Lung (tissue), 12 donors: ENCODE data around the gene LRIG1. TPM values are rescaled to one million over a fixed set of nuclear protein-coding genes. Genes with fewer than 3 reads are reported as not detected.

ENCODE experiments used
- ATAC-seq: fragments of 200-7000 bp; cut with Tn5 transposase; one replicate; pipeline ENCODE4 v1.9.1; 2020; ENCODE audit warnings: moderate number of reproducible peaks; ENCODE audit not compliant: insufficient read depth, low FRiP score
- DNase-seq, 3 donors: peaks; one replicate each; pipeline ENCODE4 v3.0.0-alpha.2; 2013 to 2017
- H3K27ac ChIP-seq, 2 donors: one replicate each; pipeline ENCODE4 v1.5.1; 2013; ENCODE audit warnings: mild to moderate bottlenecking in 2 of 2, moderate library complexity in 2 of 2, control low read depth in 1 of 2, inconsistent platforms in 1 of 2, low read depth in 1 of 2, low read length in 1 of 2
- H3K27me3 ChIP-seq, 3 donors: one replicate each; pipeline ENCODE4 v1.5.1; 2013; ENCODE audit warnings: low read length in 2 of 3; ENCODE audit not compliant: control insufficient read depth in 3 of 3, insufficient read depth in 3 of 3
- H3K36me3 ChIP-seq, 4 donors: one replicate each; pipeline ENCODE4 v1.5.1; 2013; ENCODE audit warnings: low read length in 4 of 4, mild to moderate bottlenecking in 1 of 4, moderate library complexity in 1 of 4; ENCODE audit not compliant: control insufficient read depth in 4 of 4, insufficient read depth in 4 of 4
- H3K4me1 ChIP-seq, 5 donors: one replicate each; pipeline ENCODE4 v1.5.1; 2013; ENCODE audit warnings: low read length in 5 of 5, mild to moderate bottlenecking in 2 of 5, moderate library complexity in 1 of 5; ENCODE audit not compliant: control insufficient read depth in 5 of 5, insufficient read depth in 5 of 5
- H3K4me3 ChIP-seq: one replicate; pipeline ENCODE4 v1.5.1; 2013; ENCODE audit warnings: mild to moderate bottlenecking, control low read depth, moderate library complexity
- H3K9ac ChIP-seq, 2 donors: one replicate each; pipeline ENCODE4 v1.5.1; 2013; ENCODE audit warnings: low read length in 2 of 2, control low read depth in 1 of 2; ENCODE audit not compliant: insufficient read depth in 1 of 2
- H3K9me3 ChIP-seq, 4 donors: one replicate each; pipeline ENCODE4 v1.5.1; 2013; ENCODE audit warnings: low read length in 3 of 4, mild to moderate bottlenecking in 1 of 4, moderate library complexity in 1 of 4; ENCODE audit not compliant: control insufficient read depth in 4 of 4, insufficient read depth in 3 of 4
- WGBS, 2 donors: extraction: QIAGEN DNeasy Blood & Tissue Kit; methylation state at CpG; one replicate each; pipeline ENCODE4 v1.1.7; 2013; 5-methylcytosine and 5-hydroxymethylcytosine counted together
- polyA plus RNA-seq, 2 donors: library from polyadenylated mRNA; stranded (reverse); fragments of 200-250 nt; gene quantifications; one replicate each; pipeline ENCODE4 v1.2.1, GENCODE V29; 2013
- total RNA-seq, 2 donors: library from RNA; depleted of rRNA in 1 of 2; stranded (reverse); fragments of >200 nt in 1 of 2; gene quantifications; one replicate each; pipeline ENCODE4 v1.2.1, GENCODE V29; 2014 to 2021
- TF ChIP-seq, protein P1 (sequence below): IDR thresholded peaks from 2 replicates; pipeline ENCODE4 v1.5.1; 2012; ENCODE audit warnings: mild to moderate bottlenecking; ENCODE audit errors: control extremely low read depth, extremely low read depth
- donor health status: control.
- donor health status: control.
- donor health status: Bipolar disorder and iron deficiency.
- donor health status: healthy.
- donor health status: DM: yes; HTN: yes; CAD: no.

Gene LRIG1
- total and polyA plus RNA-seq, 4 donors, result 21.9 to 97.4 (median 42.2) TPM

DNA sequence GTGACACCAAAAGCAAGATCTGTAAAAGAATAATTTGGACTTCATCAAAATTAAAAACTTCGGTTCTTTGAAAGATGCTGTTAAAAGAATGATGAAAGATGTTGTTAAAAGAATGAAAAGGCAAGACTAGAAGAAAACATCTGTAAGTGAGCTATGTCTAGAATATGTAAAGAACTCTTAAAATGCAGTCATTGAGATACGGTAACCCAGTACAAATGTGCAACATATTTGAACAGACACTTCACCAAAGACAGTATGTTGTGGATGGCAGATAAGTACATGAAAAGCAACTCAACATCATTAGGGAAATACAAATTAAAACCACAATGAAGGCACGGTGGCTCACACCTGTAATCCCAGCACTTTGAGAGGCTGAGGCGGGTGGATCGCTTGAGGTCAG is 139.5 kb downstream of the LRIG1 start:
- no peaks in the 10 kb centered on the region for H3K27me3 ChIP-seq
- H3K27ac ChIP-seq, result no peak overlapping the region
- H3K36me3 ChIP-seq, result no peaks in the 10 kb centered on the region
- WGBS, 2 donors, result 92 to 97% methylated on average over 5 of the region's 5 CpGs
- DNase-seq (no peak), ATAC-seq (no peak)
- no peaks in the 10 kb centered on the region for H3K9me3 ChIP-seq
- H3K4me1 ChIP-seq, result peaks cover 0 to 20% (median 4%) of the 10 kb centered on the region in 5 donors
- no peak overlapping the region for H3K4me3 ChIP-seq
- TF ChIP-seq, protein P1, sequence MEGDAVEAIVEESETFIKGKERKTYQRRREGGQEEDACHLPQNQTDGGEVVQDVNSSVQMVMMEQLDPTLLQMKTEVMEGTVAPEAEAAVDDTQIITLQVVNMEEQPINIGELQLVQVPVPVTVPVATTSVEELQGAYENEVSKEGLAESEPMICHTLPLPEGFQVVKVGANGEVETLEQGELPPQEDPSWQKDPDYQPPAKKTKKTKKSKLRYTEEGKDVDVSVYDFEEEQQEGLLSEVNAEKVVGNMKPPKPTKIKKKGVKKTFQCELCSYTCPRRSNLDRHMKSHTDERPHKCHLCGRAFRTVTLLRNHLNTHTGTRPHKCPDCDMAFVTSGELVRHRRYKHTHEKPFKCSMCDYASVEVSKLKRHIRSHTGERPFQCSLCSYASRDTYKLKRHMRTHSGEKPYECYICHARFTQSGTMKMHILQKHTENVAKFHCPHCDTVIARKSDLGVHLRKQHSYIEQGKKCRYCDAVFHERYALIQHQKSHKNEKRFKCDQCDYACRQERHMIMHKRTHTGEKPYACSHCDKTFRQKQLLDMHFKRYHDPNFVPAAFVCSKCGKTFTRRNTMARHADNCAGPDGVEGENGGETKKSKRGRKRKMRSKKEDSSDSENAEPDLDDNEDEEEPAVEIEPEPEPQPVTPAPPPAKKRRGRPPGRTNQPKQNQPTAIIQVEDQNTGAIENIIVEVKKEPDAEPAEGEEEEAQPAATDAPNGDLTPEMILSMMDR, result no peak
- no peak overlapping the region for H3K9ac ChIP-seq

DNA sequence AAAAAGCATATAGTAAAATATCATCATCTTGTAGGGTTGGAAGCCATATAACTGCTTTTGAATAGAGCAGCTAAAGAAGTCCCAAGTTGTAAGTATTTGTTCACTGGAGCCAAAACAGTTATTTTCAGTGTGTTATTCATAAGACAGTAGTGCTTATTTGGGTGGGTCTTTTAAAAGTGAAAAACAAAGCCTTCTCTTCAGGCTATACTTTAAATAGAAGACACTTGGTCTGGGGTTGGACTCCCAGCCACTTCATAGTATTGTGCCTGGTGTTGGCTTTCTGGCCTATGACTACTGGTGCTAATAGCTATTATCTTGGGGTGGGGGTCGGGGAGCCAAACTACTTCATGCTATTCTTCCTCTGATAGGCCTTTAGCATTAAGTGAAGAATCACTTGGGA is 144.8 kb downstream of the LRIG1 start:
- DNase-seq, result no peak
- no peaks in the 10 kb centered on the region for H3K36me3 ChIP-seq
- H3K4me1 ChIP-seq, result peaks cover 0 to 10% (median 0%) of the 10 kb centered on the region in 5 donors
- H3K27me3 ChIP-seq, result no peaks in the 10 kb centered on the region
- 96 to 100% methylated on average over 1 of the region's 1 CpG for WGBS, 2 donors
- no peak overlapping the region for H3K4me3 ChIP-seq
- no peak overlapping the region for H3K9ac ChIP-seq
- TF ChIP-seq, protein P1, result no peak
- H3K27ac ChIP-seq, result no peak overlapping the region
- ATAC-seq, result no peak
- no peaks in the 10 kb centered on the region for H3K9me3 ChIP-seq

DNA sequence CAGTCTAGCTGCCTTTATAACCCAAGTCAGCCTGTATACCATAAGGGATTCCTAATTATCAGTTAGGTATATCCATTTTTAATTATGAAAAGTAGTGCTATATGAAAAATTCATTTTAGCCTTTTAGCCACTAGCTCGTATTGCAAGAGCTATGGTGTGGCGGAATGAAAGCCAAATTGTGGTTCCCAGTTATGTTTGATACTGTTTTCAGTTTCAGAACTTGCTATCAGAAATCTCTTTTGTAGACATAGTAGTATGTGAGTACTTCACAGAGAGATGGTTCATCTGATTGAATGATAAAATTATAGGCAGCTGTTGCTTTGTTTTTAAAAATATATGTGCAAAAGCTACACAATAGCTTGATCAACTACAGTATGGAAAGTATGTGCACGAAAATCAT is 145.4 kb downstream of the LRIG1 start:
- Histone ChIP-seq H3K9ac (no peak overlapping the region), H3K4me3 (no peak overlapping the region), H3K4me1 (peaks cover 0 to 10% (median 0%) of the 10 kb centered on the region in 5 donors), H3K36me3 (no peaks in the 10 kb centered on the region), H3K9me3 (no peaks in the 10 kb centered on the region), H3K27me3 (no peaks in the 10 kb centered on the region), H3K27ac (no peak overlapping the region)
- WGBS, 2 donors, result 88 to 90% methylated on average over 3 of the region's 3 CpGs
- TF ChIP-seq, protein P1, result no peak
- no peak for ATAC-seq
- DNase-seq, result no peak

DNA sequence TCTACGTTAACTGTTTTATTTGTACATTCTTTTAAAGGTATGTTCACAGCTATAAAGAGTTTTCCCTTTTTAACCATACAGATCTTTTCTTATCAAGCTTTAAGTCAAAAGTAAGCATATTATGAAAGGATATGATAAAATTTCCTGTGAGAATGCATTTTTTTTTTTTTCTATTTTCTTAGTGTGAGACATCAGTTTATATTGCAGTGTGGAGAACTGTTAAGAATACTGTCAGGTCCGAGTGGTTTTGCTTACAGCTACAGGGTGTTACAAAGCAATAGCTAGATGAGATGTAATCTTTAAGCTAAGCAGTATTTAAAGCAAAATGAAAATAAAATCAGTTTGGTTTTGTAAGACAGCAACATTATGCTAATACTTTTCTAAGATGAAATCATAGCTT is 146.8 kb downstream of the LRIG1 start:
- 71 to 83% methylated on average over 2 of the region's 2 CpGs for WGBS, 2 donors
- ATAC-seq (no peak), DNase-seq (no peak)

More for the DNA sequence above, 146.8 kb downstream of the LRIG1 start:
- H3K27me3 ChIP-seq, result no peaks in the 10 kb centered on the region
- TF ChIP-seq, protein P1, result no peak
- H3K9ac ChIP-seq, result no peak overlapping the region
- H3K9me3 ChIP-seq, result no peaks in the 10 kb centered on the region
- no peaks in the 10 kb centered on the region for H3K36me3 ChIP-seq
- no peak overlapping the region for H3K4me3 ChIP-seq
- peaks cover 0 to 9% (median 0%) of the 10 kb centered on the region in 5 donors for H3K4me1 ChIP-seq
- no peak overlapping the region for H3K27ac ChIP-seq
